GM19035 (cell line): ENCODE data around the gene OR2V2.
"Not testable (repeated sequence)": the region's sequence is repeated elsewhere in the genome, so short reads cannot be mapped to it uniquely, and the experiment has no call there.

ENCODE experiments used
- ATAC-seq: cut with Tn5 transposase; IDR thresholded peaks from one replicate; pipeline ENCODE4 v1.9.1; 2021; ENCODE audit not compliant: unreplicated experiment

The OR2V2 gene

GRCh38 chr5:181146927-181147636 lies at the start of gene OR2V2:
OR2V2 (plus strand) TSS chr5:181147586; CDS start chr5:181154943, 7,357 bp downstream.
- not testable (repeated sequence) for ATAC-seq

- not testable (repeated sequence) for ATAC-seq
Observed at GRCh38 chr5:181097759-181098491, 49.5 kb upstream of the OR2V2 start.

- ATAC-seq, result no peak
Observed at GRCh38 chr5:181098762-181099601, 48.4 kb upstream of the OR2V2 start.

DNA sequence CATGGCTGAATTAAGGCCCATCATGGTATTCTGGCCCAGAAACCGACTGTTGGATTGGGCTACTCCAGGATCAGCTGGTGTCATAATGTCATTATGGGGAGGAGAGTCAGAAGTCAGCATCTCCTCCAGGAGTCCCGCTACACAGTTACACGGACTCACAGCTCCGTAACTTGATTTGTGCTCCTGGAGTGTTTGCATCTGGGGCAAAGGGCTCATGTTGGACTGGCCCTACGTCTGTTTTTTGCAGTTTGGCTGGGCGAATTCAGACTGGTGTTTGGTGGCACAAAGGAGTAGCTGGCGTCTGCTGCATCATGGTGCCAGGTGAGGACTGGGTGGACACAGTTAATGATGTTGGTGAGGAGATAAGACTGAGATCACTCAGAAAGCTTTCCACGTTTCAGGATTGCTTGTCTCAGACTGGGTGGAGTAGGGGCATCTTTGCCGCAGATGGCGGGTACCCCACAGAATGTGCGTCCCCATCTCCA lies 47.7 kb upstream of the OR2V2 start:
- no peak for ATAC-seq

DNA sequence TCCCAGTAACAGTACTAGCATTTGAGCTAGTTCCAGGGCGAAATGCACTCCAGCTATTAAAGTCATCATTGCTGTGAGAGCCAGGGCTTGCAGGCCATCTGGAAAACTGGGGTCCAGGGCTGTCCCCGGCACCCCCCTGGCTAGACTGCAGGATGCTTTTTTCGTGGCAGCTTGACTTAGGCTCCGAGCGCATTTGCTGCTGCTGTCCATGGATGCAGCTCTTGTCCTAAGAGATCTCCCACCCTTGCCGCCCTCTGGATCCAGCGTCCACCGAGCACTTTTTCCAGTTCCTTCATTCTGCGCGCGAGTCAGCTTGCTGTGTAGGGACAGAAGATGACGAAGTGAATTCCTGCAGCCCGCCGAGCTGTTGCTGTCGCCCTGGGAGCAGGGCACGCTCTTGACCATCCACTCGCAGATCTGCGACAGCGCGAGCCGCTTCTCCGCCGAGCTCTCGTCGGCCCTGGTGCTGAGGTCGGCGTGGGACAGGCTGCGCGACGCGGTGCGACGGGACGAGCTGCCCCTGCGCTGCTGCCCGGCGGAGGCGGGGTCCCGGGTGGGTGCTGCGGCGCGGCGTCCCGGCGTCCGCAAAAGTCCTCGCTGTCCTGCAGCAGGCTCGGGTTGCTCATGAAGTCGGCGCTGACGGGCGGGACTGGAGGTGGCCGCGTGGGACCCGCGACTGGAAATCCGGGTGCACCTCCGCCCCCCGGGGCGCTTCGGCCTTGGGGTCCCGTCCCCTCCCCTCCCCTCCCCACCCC lies 47.1 kb upstream of the OR2V2 start:
- no peak for ATAC-seq

DNA sequence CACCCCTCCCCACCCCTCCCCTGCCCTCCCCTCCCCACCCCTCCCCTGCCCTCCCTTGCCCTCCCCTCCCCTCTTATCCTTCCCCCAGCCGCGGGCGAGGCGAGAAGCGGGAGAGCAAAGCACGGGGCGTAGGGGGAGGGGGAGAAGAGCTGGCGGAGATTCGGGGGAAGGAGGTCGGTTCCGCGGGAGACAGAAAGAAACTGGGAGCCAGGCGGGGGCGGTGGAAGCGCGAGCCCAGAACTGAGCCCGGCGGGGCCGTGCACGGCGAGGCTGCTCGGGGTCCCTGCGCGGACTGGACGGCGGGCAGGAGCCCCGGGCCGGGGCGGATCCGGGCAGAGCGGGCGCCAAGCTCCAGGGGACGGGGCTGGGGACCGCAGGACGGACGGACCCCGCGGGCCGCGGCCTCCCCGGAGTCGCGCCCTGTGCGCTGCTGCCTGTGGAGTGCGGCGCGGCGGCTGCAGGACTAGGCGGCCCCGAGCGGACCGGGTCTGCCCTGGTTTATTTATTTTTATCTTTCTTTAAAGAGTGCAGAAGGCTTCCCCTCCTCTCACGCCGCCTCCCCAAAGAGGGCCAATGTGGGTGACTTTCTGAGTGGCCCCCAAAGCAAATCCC lies 46.2 kb upstream of the OR2V2 start:
- not testable (repeated sequence) for ATAC-seq

GRCh38 chr5:181101930-181102674 lies 45.3 kb upstream of the OR2V2 start:
- not testable (repeated sequence) for ATAC-seq

GRCh38 chr5:181104259-181104568 lies 43.2 kb upstream of the OR2V2 start:
- not testable (repeated sequence) for ATAC-seq

- not testable (repeated sequence) for ATAC-seq
Observed at GRCh38 chr5:181104606-181105390, 42.6 kb upstream of the OR2V2 start.

GRCh38 chr5:181105391-181106025 lies 41.9 kb upstream of the OR2V2 start:
- no peak for ATAC-seq

GRCh38 chr5:181107699-181108098 lies 39.7 kb upstream of the OR2V2 start:
- no peak for ATAC-seq

DNA sequence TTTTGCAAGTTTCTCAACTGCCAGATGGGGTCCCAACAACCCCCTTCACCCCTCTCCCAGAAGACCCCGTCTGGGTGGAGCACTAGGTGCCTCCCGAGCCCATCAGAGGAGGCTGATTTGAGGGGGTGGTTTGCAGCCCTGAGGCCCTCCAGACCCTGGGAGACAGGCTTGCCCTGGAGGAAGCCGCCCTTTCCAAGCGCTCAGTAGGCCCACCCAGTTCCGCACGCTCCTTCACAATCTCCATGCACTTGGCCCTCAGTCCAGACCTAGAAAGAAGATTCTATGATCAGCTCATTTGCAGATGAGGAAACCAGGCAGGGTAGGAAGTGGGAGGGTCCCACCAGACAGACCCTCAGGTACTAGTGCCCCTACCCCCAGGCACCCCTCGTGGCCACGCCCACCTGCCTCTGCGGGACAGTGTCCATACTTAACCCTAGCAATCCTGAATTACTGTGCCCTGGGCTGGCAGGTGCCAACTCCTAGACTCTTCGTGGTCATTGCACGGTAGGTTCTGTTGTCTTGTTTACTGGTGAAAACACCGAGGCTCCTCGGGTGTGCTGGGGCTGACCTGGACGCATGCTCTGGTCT lies 38.7 kb upstream of the OR2V2 start:
- ATAC-seq, result no peak

DNA sequence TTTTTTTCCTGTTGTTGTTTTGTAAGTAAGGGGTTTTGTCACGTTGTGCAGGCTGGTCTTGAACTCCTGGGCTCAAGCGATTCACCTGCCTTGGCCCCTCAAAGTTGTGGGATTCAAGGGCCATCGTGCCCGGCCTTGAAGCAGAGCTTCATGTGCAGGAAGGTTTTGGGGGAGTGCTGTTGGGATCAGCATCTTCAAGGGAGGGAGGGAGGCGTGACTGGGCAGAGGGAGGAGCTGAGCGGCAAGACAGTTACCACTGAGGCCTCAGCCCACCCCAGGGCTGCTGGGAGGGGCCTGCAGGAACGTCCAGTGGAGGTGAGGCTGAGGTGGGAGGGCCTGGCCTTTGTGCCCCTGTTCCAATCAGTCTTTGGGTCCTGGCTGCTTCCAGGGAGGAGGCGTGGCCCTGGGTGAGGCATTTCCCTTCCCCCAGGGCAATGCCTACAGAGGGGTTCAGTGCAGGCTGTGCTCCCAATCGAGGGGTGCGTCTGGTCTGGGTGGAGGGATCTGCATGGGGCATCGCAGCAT lies 37.8 kb upstream of the OR2V2 start:
- no peak for ATAC-seq

GRCh38 chr5:181111010-181111409 lies 36.4 kb upstream of the OR2V2 start:
- no peak for ATAC-seq

- ATAC-seq, result no peak
Observed at GRCh38 chr5:181112476-181112875, 34.9 kb upstream of the OR2V2 start.

DNA sequence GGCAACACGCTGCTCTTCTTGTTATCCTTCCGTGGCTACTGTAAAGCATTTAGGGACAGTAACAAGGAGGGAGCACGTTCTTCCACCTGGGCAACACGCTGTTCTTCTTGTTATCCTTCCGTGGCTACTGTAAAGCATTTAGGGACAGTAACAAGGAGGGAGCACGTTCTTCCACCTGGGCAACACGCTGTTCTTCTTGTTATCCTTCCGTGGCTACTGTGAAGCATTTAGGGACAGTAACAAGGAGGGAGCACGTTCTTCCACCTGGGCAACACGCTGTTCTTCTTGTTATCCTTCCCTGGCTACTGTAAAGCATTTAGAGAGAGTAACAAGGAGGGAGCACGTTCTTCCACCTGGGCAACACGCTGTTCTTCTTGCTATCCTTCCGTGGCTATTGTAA lies 33.8 kb upstream of the OR2V2 start:
- not testable (repeated sequence) for ATAC-seq

DNA sequence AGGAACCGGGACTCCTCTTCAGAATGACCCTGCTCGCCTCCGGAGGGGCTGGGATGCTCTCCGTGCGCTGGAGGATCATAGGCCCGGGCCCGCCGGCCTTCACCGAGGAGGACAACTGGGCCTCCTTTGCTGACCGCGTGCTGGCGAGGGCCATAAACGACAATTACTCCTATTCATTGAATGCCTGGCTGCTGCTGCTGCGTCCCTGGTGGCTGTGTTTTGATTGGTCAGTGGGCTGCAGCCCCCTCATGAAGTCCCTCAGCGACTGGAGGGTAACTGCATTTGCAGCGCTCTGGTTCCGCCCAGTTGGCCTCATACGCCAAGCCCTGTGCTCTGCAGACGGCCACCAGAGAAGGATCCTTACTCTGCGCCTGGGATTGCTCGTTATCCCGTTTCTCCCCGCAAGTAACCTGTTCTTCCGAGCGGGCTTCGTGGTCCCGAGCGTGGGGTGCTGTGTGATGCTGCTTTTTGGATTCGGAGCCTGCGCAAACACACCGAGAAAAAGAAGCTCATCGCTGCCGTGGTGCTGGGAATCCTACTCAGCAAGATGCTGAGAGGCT lies 33.0 kb upstream of the OR2V2 start:
- no peak for ATAC-seq
